ENCODE data around the gene RAB3D. TPM values are rescaled to one million over a fixed set of nuclear protein-coding genes. Genes with fewer than 3 reads are reported as not detected.

Gene RAB3D
- total and polyA plus RNA-seq, 2 experiments from 2014 or later, result 3.8 to 21.2 TPM

- Histone ChIP-seq H3K27me3 (ENCODE audit: insufficient read depth) (no peaks in the 10 kb centered on the region), H4K20me1 (replicated peaks; ENCODE audit: insufficient read depth) (no peaks in the 10 kb centered on the region), H3K36me3 (ENCODE audit: insufficient read depth) (no peaks in the 10 kb centered on the region), H3K4me1 (ENCODE audit: insufficient read depth) (no peaks in the 10 kb centered on the region), H3K4me3 (no peak overlapping the region), H3K79me2 (replicated peaks; ENCODE audit: insufficient read depth) (no peaks in the 10 kb centered on the region), H3K4me2 (no peak overlapping the region), H3F3A (replicated peaks; ENCODE audit: low read depth) (peaks cover 3% of the 10 kb centered on the region; the same call in 1 of the 2 replicates), H2AFZ (no peak overlapping the region), H3K27ac (ENCODE audit: low read depth) (no peak overlapping the region), H3K9me2 (ENCODE audit: insufficient read depth) (no peaks in the 10 kb centered on the region)
- ATAC-seq (no peak), DNase-seq (ENCODE audit: low spot score) (no peak)
- H3K9me3 Mint-ChIP-seq, result peaks cover 10% of the 10 kb centered on the region; the same call in 2 of the 3 replicates
- peaks cover 8% of the 10 kb centered on the region for H3K27me3 Mint-ChIP-seq (ENCODE audit: insufficient read depth, low read depth, poor library complexity)
- peaks cover 8% of the 10 kb centered on the region for H3K4me1 Mint-ChIP-seq
- H3K4me3 Mint-ChIP-seq, result no peak overlapping the region
- TF ChIP-seq JUNB (IDR thresholded peaks at IDR 0.05; ENCODE audit: unreplicated experiment) (no peak), STAT1 (IDR thresholded peaks at IDR 0.05; ENCODE audit: unreplicated experiment) (no peak), ETS1 (IDR thresholded peaks at IDR 0.05) (no peak), NANOG (IDR thresholded peaks at IDR 0.05; ENCODE audit: borderline replicate concordance) (no peak), ZNF114 (CRISPR knock-in tag; IDR thresholded peaks at IDR 0.05) (no peak), REST (IDR thresholded peaks at IDR 0.05; ENCODE audit: unreplicated experiment) (no peak), EZH2 (IDR thresholded peaks at IDR 0.05; ENCODE audit: low read depth, unreplicated experiment) (no peak), CTCF (conservative IDR thresholded peaks at IDR 0.05; ENCODE audit: low read depth in 2 of 2) (no peak), ZNF331 (CRISPR knock-in tag; IDR thresholded peaks at IDR 0.05; ENCODE audit: low read depth) (no peak), EZH2phosphoT487 (IDR thresholded peaks at IDR 0.05; ENCODE audit: unreplicated experiment) (no peak), ZNF462 (CRISPR knock-in tag; IDR thresholded peaks at IDR 0.05) (no peak), CREB1 (CRISPR knock-in tag; IDR thresholded peaks at IDR 0.05; ENCODE audit: low read depth) (no peak), POLR2AphosphoS5 (IDR thresholded peaks at IDR 0.05; ENCODE audit: low read depth) (no peak)
- H3K27ac Mint-ChIP-seq, result no peak overlapping the region
- no peaks in the 10 kb centered on the region for H3K36me3 Mint-ChIP-seq (ENCODE audit: low read depth)
These were observed 47.9 kb upstream of the RAB3D start for GRCh38 chr19:11387162-11388034.
